ENCODE measurements around the gene RPL34. TPM values are rescaled to one million over a fixed set of nuclear protein-coding genes. Genes with fewer than 3 reads are reported as not detected.

RPL34 gene
- total RNA-seq: 1,271 TPM

GRCh38 chr4:108620101-108620932, at the start of gene RPL34:
Gene RPL34 (plus strand): TSS chr4:108620576. CDS start chr4:108621960, 1,384 bp downstream.

DNA sequence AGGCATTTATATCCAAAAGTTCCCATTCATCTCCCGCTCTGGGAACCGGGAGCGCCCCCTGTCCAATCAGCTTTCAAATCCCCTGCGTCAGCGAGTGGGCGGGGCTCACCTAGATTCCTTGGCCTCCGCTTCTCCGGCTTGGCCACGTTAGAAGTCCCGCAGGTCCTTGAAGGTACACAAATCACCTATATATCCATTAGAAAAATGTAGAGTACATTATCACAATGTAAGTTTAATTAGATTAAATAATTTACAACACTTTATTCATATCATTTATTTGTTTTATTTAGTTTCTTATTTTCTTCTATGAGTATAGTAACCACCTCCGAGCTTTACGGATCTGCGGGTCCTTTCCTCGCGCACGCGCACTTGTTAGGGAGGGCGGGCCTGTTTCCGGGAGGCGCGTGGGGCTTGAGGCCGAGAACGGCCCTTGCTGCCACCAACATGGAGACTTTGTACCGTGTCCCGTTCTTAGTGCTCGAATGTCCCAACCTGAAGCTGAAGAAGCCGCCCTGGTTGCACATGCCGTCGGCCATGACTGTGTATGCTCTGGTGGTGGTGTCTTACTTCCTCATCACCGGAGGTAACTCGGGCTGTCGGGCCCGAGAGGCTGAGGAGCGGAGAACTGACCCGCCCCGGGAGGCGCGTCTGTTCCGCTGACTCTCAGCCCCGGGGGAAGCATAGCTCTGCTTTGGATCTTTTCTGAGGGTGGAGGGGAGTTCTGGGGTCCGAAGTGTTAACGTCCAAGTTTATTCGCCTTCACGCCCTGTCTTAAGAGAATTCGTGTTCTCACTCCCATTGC, 30.0 kb downstream of the RPL34 start, which contains the start of gene OSTC:
TSS of gene OSTC (plus strand) at position 388 of the 802 bp plus-strand sequence. CDS start at position 445, 57 bp downstream.

Small RNAs within 50 kb of the gene (small RNA-seq; reads per million reads assigned to genes)
- gene RNU6-431P (ENCODE audit: low replicate concordance): not detected

Other genes with a start within 250 kb of the RPL34 start
- gene OSTC, start 30.0 kb downstream of the RPL34 start, total RNA-seq: 93.5 TPM
- gene ETNPPL, start 142.5 kb downstream of the RPL34 start, total RNA-seq: not detected

Data from metanephros (tissue), 2 donors.